ENCODE measurements around the gene EFNA2.

DNA sequence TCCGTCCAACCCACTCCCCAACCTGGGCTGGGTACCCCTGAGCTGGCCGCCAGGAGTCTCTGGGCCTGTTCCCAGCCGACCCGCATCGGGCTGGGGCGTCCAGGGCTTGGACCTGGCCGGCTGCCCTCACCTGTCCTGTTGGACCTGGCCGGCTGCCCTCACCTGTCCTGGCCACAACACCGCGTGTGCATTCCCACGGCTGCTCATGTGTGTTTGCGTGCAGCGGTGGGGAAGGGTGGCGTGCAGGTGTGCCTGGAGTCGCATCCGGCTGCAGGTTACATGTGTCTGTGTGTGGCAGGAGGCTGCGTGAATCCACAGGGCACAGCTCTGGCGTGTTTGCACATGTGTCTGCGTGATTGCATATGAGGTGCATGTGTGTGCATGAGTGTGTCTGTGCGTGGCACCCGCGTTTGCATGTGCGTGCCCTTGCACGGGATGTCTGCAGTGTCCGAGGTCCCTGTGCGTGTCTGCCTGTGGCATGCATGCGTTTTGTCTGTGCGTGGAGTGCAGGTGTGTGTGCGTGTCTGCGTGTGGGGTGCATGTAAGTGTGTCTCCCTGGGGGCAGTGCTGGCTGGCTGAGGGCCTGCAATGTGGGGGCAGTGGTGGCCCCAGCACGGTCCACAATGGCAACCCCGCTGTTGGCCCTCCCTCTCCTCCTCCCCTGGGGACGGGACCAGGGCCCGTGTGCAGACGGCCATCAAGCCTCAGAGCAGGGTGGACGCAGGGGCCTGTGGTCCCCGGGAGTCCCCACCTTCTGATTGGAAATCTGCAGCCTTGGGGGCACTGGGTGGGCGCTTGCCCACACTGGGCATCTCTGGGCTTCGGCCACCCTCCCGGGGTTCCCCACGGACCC, 3.4 kb downstream of the EFNA2 start:
- TF ChIP-seq, protein P1, sequence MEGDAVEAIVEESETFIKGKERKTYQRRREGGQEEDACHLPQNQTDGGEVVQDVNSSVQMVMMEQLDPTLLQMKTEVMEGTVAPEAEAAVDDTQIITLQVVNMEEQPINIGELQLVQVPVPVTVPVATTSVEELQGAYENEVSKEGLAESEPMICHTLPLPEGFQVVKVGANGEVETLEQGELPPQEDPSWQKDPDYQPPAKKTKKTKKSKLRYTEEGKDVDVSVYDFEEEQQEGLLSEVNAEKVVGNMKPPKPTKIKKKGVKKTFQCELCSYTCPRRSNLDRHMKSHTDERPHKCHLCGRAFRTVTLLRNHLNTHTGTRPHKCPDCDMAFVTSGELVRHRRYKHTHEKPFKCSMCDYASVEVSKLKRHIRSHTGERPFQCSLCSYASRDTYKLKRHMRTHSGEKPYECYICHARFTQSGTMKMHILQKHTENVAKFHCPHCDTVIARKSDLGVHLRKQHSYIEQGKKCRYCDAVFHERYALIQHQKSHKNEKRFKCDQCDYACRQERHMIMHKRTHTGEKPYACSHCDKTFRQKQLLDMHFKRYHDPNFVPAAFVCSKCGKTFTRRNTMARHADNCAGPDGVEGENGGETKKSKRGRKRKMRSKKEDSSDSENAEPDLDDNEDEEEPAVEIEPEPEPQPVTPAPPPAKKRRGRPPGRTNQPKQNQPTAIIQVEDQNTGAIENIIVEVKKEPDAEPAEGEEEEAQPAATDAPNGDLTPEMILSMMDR (IDR thresholded peaks at IDR 0.05; ENCODE audit: low read depth, low read length, poor library complexity, severe bottlenecking) = no peak
- no peak for TF ChIP-seq EZH2phosphoT487 (IDR thresholded peaks at IDR 0.05; ENCODE audit: borderline replicate concordance, low read length)

Data from DOHH2 (cell line).